K562 (cell line): Measurements from ENCODE around the gene SDS. TPM values are rescaled to one million over a fixed set of nuclear protein-coding genes. Genes with fewer than 3 reads are reported as not detected.

Experiments used
- ADNP ChIP-seq: fragments of 200-800 bp; sonication (Bioruptor generic); IDR thresholded peaks from 2 replicates; pipeline ENCODE4 v1.6.1; 2016; ENCODE audit warnings: missing genetic modification characterization, missing compliant biosample characterization
- ASH1L ChIP-seq: fragments of 450-650 bp; IDR thresholded peaks from 2 replicates; pipeline ENCODE4 v1.6.1; 2018; ENCODE audit warnings: borderline replicate concordance, mild to moderate bottlenecking, low read depth; ENCODE audit not compliant: partially characterized antibody
- BCOR ChIP-seq: fragments of 450-650 bp; IDR thresholded peaks from 2 replicates; pipeline ENCODE4 v1.6.1; 2016
- BRD9 ChIP-seq: fragments of 450-650 bp; IDR thresholded peaks from 2 replicates; pipeline ENCODE4 v1.6.1; 2018; ENCODE audit warnings: low read depth; ENCODE audit not compliant: partially characterized antibody
- C11orf30 ChIP-seq: fragments of 450-650 bp; IDR thresholded peaks from 2 replicates; pipeline ENCODE4 v1.6.1; 2016; ENCODE audit warnings: low read depth, mild to moderate bottlenecking
- CBX1 ChIP-seq: sonication (generic); IDR thresholded peaks from 2 replicates; pipeline ENCODE4 v1.6.1; 2016; ENCODE audit warnings: antibody characterized with exemption, low read depth, mild to moderate bottlenecking
- CTBP1 ChIP-seq: fragments of 450-650 bp; IDR thresholded peaks from 2 replicates; pipeline ENCODE4 v1.6.1; 2016; ENCODE audit warnings: borderline replicate concordance
- E2F5 ChIP-seq: sonication (generic); formaldehyde crosslinking; IDR thresholded peaks from 2 replicates; pipeline ENCODE4 v1.8.0; 2022; ENCODE audit warnings: mild to moderate bottlenecking, missing genetic modification reagents
- JUN ChIP-seq, 2 experiments: sonication (generic) in 1 of 2; formaldehyde crosslinking in 1 of 2; IDR thresholded peaks; 2 replicates each; pipeline versions ENCODE4 v1.6.1 to v1.8.0; 2012 to 2022; ENCODE audit warnings: borderline replicate concordance in 2 of 2, mild to moderate bottlenecking in 2 of 2, improper control_type of control experiment in 1 of 2, low read depth in 1 of 2, low read length in 1 of 2, missing genetic modification reagents in 1 of 2
- KDM1A ChIP-seq, 2 experiments: fragments of 450-650 bp; IDR thresholded peaks; 2 replicates each; pipeline ENCODE4 v1.6.1; 2016; ENCODE audit warnings: mild to moderate bottlenecking in 2 of 2
- KHSRP ChIP-seq: fragments of 450-650 bp; IDR thresholded peaks from 2 replicates; pipeline ENCODE4 v1.6.1; 2017
- NFE2 ChIP-seq: IDR thresholded peaks from 2 replicates; pipeline ENCODE4 v1.6.1; 2014; ENCODE audit warnings: antibody characterized with exemption, low read depth
- RAD21 ChIP-seq, 2 experiments: fragments of 250-450 bp in 1 of 2; fragments of 450-650 bp in 1 of 2; sonication (Bioruptor Pico) in 1 of 2; formaldehyde crosslinking in 1 of 2; IDR thresholded peaks in 1 of 2; conservative IDR thresholded peaks in 1 of 2; 2 replicates each; pipeline versions ENCODE4 v1.4.0 to v1.8.0; 2020 to 2022; ENCODE audit warnings: mild to moderate bottlenecking in 2 of 2, moderate library complexity in 1 of 2
- RBFOX2 ChIP-seq: fragments of 200-400 bp; formaldehyde crosslinking; IDR thresholded peaks from 2 replicates; pipeline ENCODE4 v1.6.1; 2017; ENCODE audit warnings: low read depth, mild to moderate bottlenecking, low read length, moderate library complexity
- RBM25 ChIP-seq: fragments of 200-400 bp; formaldehyde crosslinking; IDR thresholded peaks from 2 replicates; pipeline ENCODE4 v1.6.1; 2018; ENCODE audit warnings: low read length, low read depth, moderate library complexity; ENCODE audit not compliant: severe bottlenecking
- TEAD4 ChIP-seq, 2 experiments: sonication (generic) in 1 of 2; formaldehyde crosslinking in 1 of 2; IDR thresholded peaks; 2 replicates each; pipeline versions ENCODE4 v1.6.1 to v1.8.0; 2012 to 2022; ENCODE audit warnings: borderline replicate concordance in 1 of 2, inconsistent platforms in 1 of 2, low read length in 1 of 2, mild to moderate bottlenecking in 1 of 2, missing genetic modification reagents in 1 of 2
- ZFP36 ChIP-seq: fragments of 150-350 bp; IDR thresholded peaks from 2 replicates; pipeline ENCODE4 v1.6.1; 2018; ENCODE audit warnings: low read length, low read depth; ENCODE audit not compliant: partially characterized antibody
- polyA plus RNA-seq, 8 experiments: library from polyadenylated mRNA; depleted of rRNA in 4 of 8; stranded (reverse) in 5 of 8; unstranded in 3 of 8; fragments of >200 nt; fragmentation: Nextera tagmentation in 2 of 8; fragmentation: Illumina TruSeq in 1 of 8; extraction: Ambion mirVana in 2 of 8; extraction: Trizol in 1 of 8; gene quantifications; 2 replicates each; pipeline versions ENCODE4 v1.2.1 to v1.2.3, GENCODE V29; 2011 to 2014; ENCODE audit warnings: inconsistent platforms in 1 of 8, missing spikeins in 1 of 8
- total RNA-seq, 7 experiments: library from RNA; depleted of rRNA in 6 of 7; stranded (reverse); fragments of >200 nt in 6 of 7; fragmentation: Illumina TruSeq in 2 of 7; extraction: Trizol in 2 of 7; gene quantifications; 2 replicates each; pipeline versions ENCODE4 v1.2.1 to v1.2.3, GENCODE V29; 2011 to 2021; ENCODE audit warnings: low replicate concordance in 1 of 7

The SDS gene
- total and polyA plus RNA-seq, 9 of the 15 experiments (the other 6 are each of a cell fraction or from before 2014, with no cell fraction given), result 0.07 to 1.1 (median 0.12) TPM; not detected in 1

GRCh38 chr12:113359939-113360748 is 43.5 kb downstream of the SDS start (continued):
- TF ChIP-seq RAD21 (CRISPR knock-in tag; conservative IDR thresholded peaks at IDR 0.05 in 1 of 2, IDR thresholded peaks at IDR 0.05 in 1 of 2), result peak in 1 of 2 experiments; percentile 42; a peak in 1 of 4 replicates
- peak; percentile 94 for TF ChIP-seq ZFP36
- peak; percentile 32 to 40; a peak in 3 of 4 replicates for TF ChIP-seq KDM1A (IDR thresholded peaks at IDR 0.05)
- peak; percentile 45; the same call in 1 of the 2 replicates for TF ChIP-seq ADNP (tag)
- TF ChIP-seq RBM25, result peak; percentile 92
- TF ChIP-seq TEAD4 (IDR thresholded peaks at IDR 0.05; ENCODE audit: low read length), result 0 out of 2 replicates have a peak, but pooled peaks have one; percentile 12
- no peak for TF ChIP-seq TEAD4 (CRISPR knock-in tag; IDR thresholded peaks at IDR 0.05; ENCODE audit: borderline replicate concordance)
- TF ChIP-seq BRD9, result peak; percentile 43
- TF ChIP-seq JUN (IDR thresholded peaks at IDR 0.05; ENCODE audit: borderline replicate concordance, low read depth, low read length), result no peak
- TF ChIP-seq JUN (CRISPR knock-in tag; IDR thresholded peaks at IDR 0.05; ENCODE audit: borderline replicate concordance), result no peak
- peak; percentile 28; the same call in 1 of the 2 replicates for TF ChIP-seq RBFOX2
- 0 out of 2 replicates have a peak, but pooled peaks have one; percentile 23 for TF ChIP-seq CTBP1
- TF ChIP-seq E2F5 (CRISPR knock-in tag), result no peak
- TF ChIP-seq NFE2, result peak; percentile 33; the same call in 1 of the 2 replicates
- TF ChIP-seq CBX1, result 0 out of 2 replicates have a peak, but pooled peaks have one; percentile 12
- peak; percentile 55 for TF ChIP-seq C11orf30
- TF ChIP-seq BCOR, result peak; percentile 89
- no peak for TF ChIP-seq KHSRP
- TF ChIP-seq ASH1L, result no peak
